ENCODE measurements around the gene SELENOO.

The SELENOO gene

GRCh38 chr22:50173311-50173982, 27.4 kb upstream of the SELENOO start:
- DNase-seq, result no peak

GRCh38 chr22:50173983-50174355, 26.8 kb upstream of the SELENOO start:
- DNase-seq, result no peak

GRCh38 chr22:50174382-50175190, 26.2 kb upstream of the SELENOO start:
- DNase-seq, result no peak

- DNase-seq, result no peak
Observed at GRCh38 chr22:50175191-50175461, 25.7 kb upstream of the SELENOO start.

- no peak for DNase-seq
Observed at GRCh38 chr22:50175921-50176849, 24.6 kb upstream of the SELENOO start.

- no peak for DNase-seq
Observed at GRCh38 chr22:50176850-50177536, 23.8 kb upstream of the SELENOO start.

- DNase-seq, result no peak
Observed at GRCh38 chr22:50177537-50178470, 23.0 kb upstream of the SELENOO start.

- no peak for DNase-seq
Observed at GRCh38 chr22:50178471-50178864, 22.3 kb upstream of the SELENOO start.

GRCh38 chr22:50178871-50179869, 21.6 kb upstream of the SELENOO start:
- DNase-seq, result no peak

- DNase-seq, result no peak
Observed at GRCh38 chr22:50179937-50180726, 20.7 kb upstream of the SELENOO start.

GRCh38 chr22:50180727-50181521, 19.9 kb upstream of the SELENOO start:
- DNase-seq, result no peak

- DNase-seq, result no peak
Observed at GRCh38 chr22:50182176-50183081, 18.4 kb upstream of the SELENOO start.

- DNase-seq, result no peak
Observed at GRCh38 chr22:50183141-50183971, 17.5 kb upstream of the SELENOO start.

GRCh38 chr22:50184004-50184901, 16.6 kb upstream of the SELENOO start:
- no peak for DNase-seq

- DNase-seq, result no peak
Observed at GRCh38 chr22:50184902-50185374, 15.9 kb upstream of the SELENOO start.
